Measurements from ENCODE around the gene SMKR1.
"Not testable (repeated sequence)": the region's sequence is repeated elsewhere in the genome, so short reads cannot be mapped to it uniquely, and the experiment has no call there.

The SMKR1 gene

GRCh38 chr7:129515381-129515780, 13.1 kb downstream of the SMKR1 start:
- H3K4me1 ChIP-seq (ENCODE audit: control insufficient read depth, insufficient read depth, low read length), result no peaks in the 10 kb centered on the region
- no peak overlapping the region for H3K9ac ChIP-seq (ENCODE audit: low read length)
- H3K9me3 ChIP-seq (ENCODE audit: control insufficient read depth, low read length), result no peaks in the 10 kb centered on the region
- H3K36me3 ChIP-seq (ENCODE audit: control insufficient read depth, insufficient read depth, low read length), result no peaks in the 10 kb centered on the region
- H3K4me3 ChIP-seq (ENCODE audit: low read length), result no peak overlapping the region
- no peaks in the 10 kb centered on the region for H3K27me3 ChIP-seq (ENCODE audit: control insufficient read depth, insufficient read depth, low read length)

DNA sequence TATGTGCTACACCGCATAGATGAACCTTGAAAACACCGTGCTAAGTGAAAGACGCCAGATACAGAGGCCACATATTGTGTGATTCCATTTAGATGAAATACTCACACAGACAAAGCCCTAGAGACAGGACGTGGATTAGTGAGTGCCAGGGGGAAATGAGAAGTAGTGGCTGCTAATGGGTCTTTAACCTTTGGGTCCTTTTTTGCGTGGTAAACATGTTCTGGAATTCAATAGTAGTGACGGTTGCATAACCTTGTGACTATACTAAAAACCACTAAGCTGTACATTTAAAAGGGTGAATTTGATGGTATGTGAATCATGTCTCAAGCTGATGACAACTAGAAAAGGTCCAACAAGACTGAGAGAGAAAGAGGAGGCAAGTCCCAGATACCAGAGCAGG, 15.6 kb downstream of the SMKR1 start:
- Histone ChIP-seq H3K9me3 (ENCODE audit: control insufficient read depth, low read length) (no peaks in the 10 kb centered on the region), H3K27me3 (ENCODE audit: control insufficient read depth, insufficient read depth, low read length) (peaks cover 4% of the 10 kb centered on the region), H3K36me3 (ENCODE audit: control insufficient read depth, insufficient read depth, low read length) (no peaks in the 10 kb centered on the region), H3K9ac (ENCODE audit: low read length) (no peak overlapping the region), H3K4me3 (ENCODE audit: low read length) (no peak overlapping the region), H3K4me1 (ENCODE audit: control insufficient read depth, insufficient read depth, low read length) (no peaks in the 10 kb centered on the region)

DNA sequence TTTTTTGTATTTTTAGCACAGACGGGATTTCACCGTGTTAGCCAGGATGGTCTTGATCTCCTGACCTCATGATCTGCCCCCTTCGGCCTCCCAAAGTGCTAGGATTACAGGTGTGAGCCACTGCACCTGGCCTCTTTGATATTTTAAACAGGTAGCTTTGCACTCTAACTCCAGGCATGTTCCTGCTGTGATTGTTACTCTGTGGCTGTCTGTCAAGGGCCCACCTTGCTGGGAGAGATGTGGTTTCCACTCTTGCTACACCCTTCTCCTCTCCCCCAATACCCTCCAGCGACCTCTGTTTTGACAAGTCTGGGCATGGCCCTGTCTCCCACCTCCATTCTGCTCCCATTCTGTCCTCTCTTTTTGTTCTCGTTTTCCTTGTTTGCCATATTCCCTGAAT, 17.1 kb downstream of the SMKR1 start:
- no peak overlapping the region for H3K9ac ChIP-seq (ENCODE audit: low read length)
- peaks cover 5% of the 10 kb centered on the region for H3K27me3 ChIP-seq (ENCODE audit: control insufficient read depth, insufficient read depth, low read length)
- H3K9me3 ChIP-seq (ENCODE audit: control insufficient read depth, low read length), result no peaks in the 10 kb centered on the region
- no peaks in the 10 kb centered on the region for H3K4me1 ChIP-seq (ENCODE audit: control insufficient read depth, insufficient read depth, low read length)
- H3K36me3 ChIP-seq (ENCODE audit: control insufficient read depth, insufficient read depth, low read length), result no peaks in the 10 kb centered on the region
- no peak overlapping the region for H3K4me3 ChIP-seq (ENCODE audit: low read length)

DNA sequence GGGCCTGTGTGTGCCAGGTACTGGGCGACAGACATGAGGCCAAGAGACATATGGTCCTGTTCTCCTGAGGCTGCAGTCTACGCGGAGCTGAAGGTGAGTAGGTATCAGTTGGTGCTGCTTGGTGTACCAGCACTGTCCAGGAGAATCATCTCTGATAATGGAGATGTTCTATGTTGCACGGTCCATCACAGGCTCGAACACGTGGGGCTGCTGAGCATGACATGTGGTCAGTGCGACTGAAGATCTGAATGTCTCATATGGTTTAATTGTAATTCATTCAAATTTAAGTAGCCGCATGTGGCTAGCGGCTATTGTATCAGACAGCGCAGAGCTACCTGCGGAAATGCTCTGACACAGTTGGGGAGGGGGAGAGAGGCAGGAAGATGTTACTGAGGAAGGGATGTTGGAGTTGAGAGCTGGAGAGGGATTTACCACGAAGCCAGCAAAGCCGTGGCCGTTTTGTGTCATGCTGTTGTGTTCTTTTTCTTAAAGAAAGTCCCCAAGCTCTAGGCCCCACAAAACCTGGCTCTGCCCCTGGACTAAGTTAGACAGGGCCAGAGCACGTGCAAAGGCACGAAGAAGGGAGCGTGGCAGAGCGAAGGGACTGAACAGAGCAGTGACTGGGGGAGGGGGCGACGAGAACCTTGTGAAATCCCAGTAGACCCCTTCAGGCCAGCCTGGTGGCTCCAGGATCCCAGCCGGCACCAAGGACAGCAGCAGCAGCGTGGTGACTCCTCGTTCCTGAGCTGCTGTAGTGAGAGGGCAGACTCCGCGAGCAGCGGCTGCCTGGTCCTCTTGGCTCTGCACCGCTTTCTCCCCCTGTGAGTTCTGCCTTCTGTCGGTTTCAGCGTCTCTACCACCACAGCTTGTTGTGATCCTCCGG, 20.0 kb downstream of the SMKR1 start:
- Histone ChIP-seq H3K9me3 (ENCODE audit: control insufficient read depth, low read length) (no peaks in the 10 kb centered on the region), H3K9ac (ENCODE audit: low read length) (no peak overlapping the region), H3K4me1 (ENCODE audit: control insufficient read depth, insufficient read depth, low read length) (no peaks in the 10 kb centered on the region), H3K27me3 (ENCODE audit: control insufficient read depth, insufficient read depth, low read length) (peaks cover 5% of the 10 kb centered on the region), H3K4me3 (ENCODE audit: low read length) (no peak overlapping the region), H3K36me3 (ENCODE audit: control insufficient read depth, insufficient read depth, low read length) (no peaks in the 10 kb centered on the region)

DNA sequence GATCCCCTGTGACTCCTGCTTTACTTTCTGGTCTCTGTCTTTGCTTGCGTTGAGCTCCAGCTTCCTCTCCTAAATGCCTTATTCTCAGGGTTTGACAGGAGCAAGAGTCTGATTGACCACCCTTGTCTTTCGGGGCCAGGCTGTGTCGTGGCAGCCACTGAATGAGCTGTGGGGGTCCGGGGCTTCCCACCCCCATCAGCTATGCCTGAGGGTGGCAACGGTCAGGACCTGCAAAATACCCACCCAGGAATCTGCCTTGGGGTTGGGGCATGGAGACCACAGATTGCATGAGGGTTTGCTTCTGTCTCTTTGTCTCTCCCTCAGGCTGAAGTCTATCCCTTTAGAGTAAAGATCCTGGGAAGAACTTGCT, 20.6 kb downstream of the SMKR1 start:
- Histone ChIP-seq H3K4me1 (ENCODE audit: control insufficient read depth, insufficient read depth, low read length) (no peaks in the 10 kb centered on the region), H3K4me3 (ENCODE audit: low read length) (no peak overlapping the region), H3K9ac (ENCODE audit: low read length) (no peak overlapping the region), H3K9me3 (ENCODE audit: control insufficient read depth, low read length) (no peaks in the 10 kb centered on the region), H3K36me3 (ENCODE audit: control insufficient read depth, insufficient read depth, low read length) (no peaks in the 10 kb centered on the region), H3K27me3 (ENCODE audit: control insufficient read depth, insufficient read depth, low read length) (peaks cover 5% of the 10 kb centered on the region)

DNA sequence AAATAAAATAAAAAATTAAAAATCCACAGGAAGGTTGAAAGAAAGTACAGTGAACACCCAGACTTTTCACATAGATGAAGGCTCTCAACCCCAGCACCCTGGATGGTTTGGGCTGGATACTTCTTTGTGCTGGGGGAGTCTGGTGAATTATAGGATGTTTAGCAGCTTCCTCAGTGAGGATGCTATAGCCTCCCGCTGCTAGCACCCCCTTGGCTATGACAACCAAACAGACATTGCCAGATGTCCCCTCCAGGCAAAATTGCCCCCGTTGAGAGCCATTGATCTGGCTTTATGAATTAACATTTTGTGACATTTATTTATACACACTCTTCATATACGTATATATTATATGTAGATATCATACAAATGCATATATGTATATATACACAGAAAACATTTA, 21.6 kb downstream of the SMKR1 start:
- no peak overlapping the region for H3K4me3 ChIP-seq (ENCODE audit: low read length)
- H3K4me1 ChIP-seq (ENCODE audit: control insufficient read depth, insufficient read depth, low read length), result no peaks in the 10 kb centered on the region
- H3K9me3 ChIP-seq (ENCODE audit: control insufficient read depth, low read length), result no peaks in the 10 kb centered on the region
- H3K36me3 ChIP-seq (ENCODE audit: control insufficient read depth, insufficient read depth, low read length), result no peaks in the 10 kb centered on the region
- H3K9ac ChIP-seq (ENCODE audit: low read length), result no peak overlapping the region
- H3K27me3 ChIP-seq (ENCODE audit: control insufficient read depth, insufficient read depth, low read length), result peaks cover 5% of the 10 kb centered on the region

DNA sequence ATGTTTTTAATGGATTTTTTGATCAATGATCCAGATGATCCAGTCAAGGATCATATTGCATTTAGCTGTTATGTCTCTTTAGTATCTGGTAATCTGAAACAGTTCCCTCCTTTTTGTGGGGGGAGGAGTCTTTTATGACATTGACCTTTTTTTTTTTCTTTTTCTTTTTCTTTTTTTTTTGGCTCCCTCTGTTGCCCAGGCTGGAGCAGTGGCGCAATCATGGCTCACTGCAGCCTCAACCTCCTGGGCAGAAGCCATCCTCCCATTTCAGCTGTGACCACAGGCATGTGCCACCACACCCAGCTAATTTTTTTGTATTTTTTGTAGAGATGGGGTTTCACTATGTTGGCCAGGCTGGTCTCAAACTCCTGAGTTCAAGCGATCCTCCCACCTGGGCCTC, 22.1 kb downstream of the SMKR1 start:
- not testable (repeated sequence) for H3K4me3 ChIP-seq (ENCODE audit: low read length); H3K9ac ChIP-seq (ENCODE audit: low read length); H3K9me3 ChIP-seq (ENCODE audit: control insufficient read depth, low read length); H3K4me1 ChIP-seq (ENCODE audit: control insufficient read depth, insufficient read depth, low read length); H3K36me3 ChIP-seq (ENCODE audit: control insufficient read depth, insufficient read depth, low read length); H3K27me3 ChIP-seq (ENCODE audit: control insufficient read depth, insufficient read depth, low read length)

- Histone ChIP-seq H3K4me1 (ENCODE audit: control insufficient read depth, insufficient read depth, low read length) (no peaks in the 10 kb centered on the region), H3K27me3 (ENCODE audit: control insufficient read depth, insufficient read depth, low read length) (peaks cover 5% of the 10 kb centered on the region), H3K9me3 (ENCODE audit: control insufficient read depth, low read length) (no peaks in the 10 kb centered on the region), H3K4me3 (ENCODE audit: low read length) (no peak overlapping the region), H3K9ac (ENCODE audit: low read length) (no peak overlapping the region), H3K36me3 (ENCODE audit: control insufficient read depth, insufficient read depth, low read length) (no peaks in the 10 kb centered on the region)
Measured at GRCh38 chr7:129525225-129525862, 23.0 kb downstream of the SMKR1 start.

- Histone ChIP-seq H3K4me3 (ENCODE audit: low read length) (no peak overlapping the region), H3K27me3 (ENCODE audit: control insufficient read depth, insufficient read depth, low read length) (no peaks in the 10 kb centered on the region), H3K36me3 (ENCODE audit: control insufficient read depth, insufficient read depth, low read length) (no peaks in the 10 kb centered on the region), H3K4me1 (ENCODE audit: control insufficient read depth, insufficient read depth, low read length) (no peaks in the 10 kb centered on the region), H3K9me3 (ENCODE audit: control insufficient read depth, low read length) (no peaks in the 10 kb centered on the region), H3K9ac (ENCODE audit: low read length) (no peak overlapping the region)
Measured at GRCh38 chr7:129529643-129530042, 27.3 kb downstream of the SMKR1 start.

DNA sequence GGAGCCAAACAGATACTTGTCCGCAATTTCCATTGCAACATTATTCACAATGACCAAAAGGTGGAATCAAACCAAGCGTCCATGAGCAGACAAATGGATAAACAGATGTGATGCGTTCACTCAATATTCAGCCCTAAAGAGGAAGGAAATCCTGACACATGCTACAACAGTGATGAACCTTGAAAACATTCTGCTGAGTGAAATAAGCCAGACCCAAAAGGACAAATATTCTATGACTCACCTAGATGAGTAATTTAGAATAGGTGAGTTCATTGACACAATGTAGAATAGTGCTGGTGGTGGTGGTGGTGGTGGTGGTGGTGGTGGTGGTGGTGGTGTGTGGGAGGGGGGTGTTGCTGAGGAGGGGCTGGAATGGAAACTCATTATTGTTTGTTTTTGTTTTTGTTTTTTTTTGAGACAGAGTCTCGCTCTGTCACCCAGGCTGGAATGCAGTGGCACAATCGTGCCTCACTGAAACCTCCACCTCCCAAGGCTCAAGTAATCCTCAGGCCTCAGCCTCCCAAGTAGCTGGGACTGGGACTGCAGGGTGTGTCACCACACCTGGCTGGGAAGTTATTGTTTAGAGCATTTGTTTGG, 28.6 kb downstream of the SMKR1 start:
- Histone ChIP-seq H3K4me3 (ENCODE audit: low read length) (no peak overlapping the region), H3K27me3 (ENCODE audit: control insufficient read depth, insufficient read depth, low read length) (no peaks in the 10 kb centered on the region), H3K36me3 (ENCODE audit: control insufficient read depth, insufficient read depth, low read length) (no peaks in the 10 kb centered on the region), H3K9ac (ENCODE audit: low read length) (no peak overlapping the region), H3K4me1 (ENCODE audit: control insufficient read depth, insufficient read depth, low read length) (no peaks in the 10 kb centered on the region), H3K9me3 (ENCODE audit: control insufficient read depth, low read length) (no peaks in the 10 kb centered on the region)

DNA sequence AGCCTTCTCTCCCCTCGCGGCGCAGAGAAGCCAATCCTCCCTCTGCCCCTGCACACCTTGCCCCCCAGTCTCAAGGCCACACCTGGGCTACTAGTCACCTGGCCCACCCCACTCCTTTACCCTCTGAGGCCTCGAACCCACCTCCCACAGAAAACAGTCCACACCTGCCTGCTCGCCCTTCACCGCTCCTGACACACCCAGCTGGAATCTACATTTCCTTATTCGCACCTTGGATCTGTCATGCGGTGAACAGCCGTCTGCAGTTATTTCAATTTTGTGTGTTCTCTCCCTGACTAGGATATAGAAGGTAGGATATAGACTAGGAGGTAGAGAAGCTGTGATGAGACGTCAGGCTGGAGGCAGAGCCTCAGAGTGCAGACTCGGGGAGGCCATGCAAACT, 29.4 kb downstream of the SMKR1 start:
- H3K9ac ChIP-seq (ENCODE audit: low read length), result no peak overlapping the region
- no peaks in the 10 kb centered on the region for H3K9me3 ChIP-seq (ENCODE audit: control insufficient read depth, low read length)
- no peak overlapping the region for H3K4me3 ChIP-seq (ENCODE audit: low read length)
- no peaks in the 10 kb centered on the region for H3K36me3 ChIP-seq (ENCODE audit: control insufficient read depth, insufficient read depth, low read length)
- H3K27me3 ChIP-seq (ENCODE audit: control insufficient read depth, insufficient read depth, low read length), result no peaks in the 10 kb centered on the region
- H3K4me1 ChIP-seq (ENCODE audit: control insufficient read depth, insufficient read depth, low read length), result no peaks in the 10 kb centered on the region

DNA sequence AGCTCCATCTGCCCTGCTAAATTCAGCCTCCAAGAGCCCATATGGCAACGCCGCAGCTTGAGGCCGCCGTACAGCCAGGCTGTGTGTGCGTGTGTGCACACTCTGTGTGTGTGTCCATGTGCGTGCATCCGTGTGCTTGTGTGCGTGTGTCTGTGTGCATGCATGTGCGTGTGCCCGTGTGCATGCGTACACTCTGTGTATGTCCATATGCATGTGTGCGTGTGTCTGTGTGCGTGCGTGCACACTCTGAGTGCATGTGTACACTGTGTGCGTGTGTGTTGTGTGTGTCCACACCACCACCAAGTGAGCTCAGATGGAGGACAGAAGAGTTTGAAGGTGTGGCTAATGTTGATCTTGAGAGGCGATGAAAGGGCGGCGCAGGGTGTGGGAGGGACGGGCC, 30.0 kb downstream of the SMKR1 start:
- Histone ChIP-seq H3K36me3 (ENCODE audit: control insufficient read depth, insufficient read depth, low read length) (no peaks in the 10 kb centered on the region), H3K9ac (ENCODE audit: low read length) (no peak overlapping the region), H3K4me1 (ENCODE audit: control insufficient read depth, insufficient read depth, low read length) (no peaks in the 10 kb centered on the region), H3K9me3 (ENCODE audit: control insufficient read depth, low read length) (no peaks in the 10 kb centered on the region), H3K4me3 (ENCODE audit: low read length) (no peak overlapping the region), H3K27me3 (ENCODE audit: control insufficient read depth, insufficient read depth, low read length) (no peaks in the 10 kb centered on the region)

All from mucosa of stomach (tissue), 1 donor.